Adipose tissue (tissue), 3 donors: ENCODE measurements around the gene KATNAL1. TPM values are rescaled to one million over a fixed set of nuclear protein-coding genes. Genes with fewer than 3 reads are reported as not detected.

Experiments used
- H3K27ac ChIP-seq: one replicate; pipeline ENCODE4 v1.5.1; 2013; ENCODE audit warnings: low read depth, low read length
- WGBS, 3 donors: extraction: QIAGEN DNeasy Blood & Tissue Kit; methylation state at CpG; one replicate each; pipeline ENCODE4 v1.1.7; 2013; 5-methylcytosine and 5-hydroxymethylcytosine counted together
- polyA plus RNA-seq, 3 donors: library from polyadenylated mRNA; stranded (reverse); fragments of 200-250 nt; gene quantifications; one replicate each; pipeline ENCODE4 v1.2.3, GENCODE V29; 2013
- donor health status: healthy with polysubstance abuse.
- donor health status: Bipolar disorder and iron deficiency.
- donor health status: healthy.

KATNAL1 gene
- 1 to 10 TPM; 1.2 to 8.4 (median 5.9) TPM for polyA plus RNA-seq

- no peak within 1 kb of the TSS for H3K27ac ChIP-seq
- 0 to 1% (median 1%) methylated on average over 64 to 71 of the region's 71 CpGs for whole genome bisulfite sequencing, 3 donors
These were observed at the start of gene KATNAL1 for GRCh38 chr13:30307194-30307970. Gene KATNAL1 (minus strand): TSS chr13:30307551. CDS start chr13:30283777, 23,774 bp downstream.

DNA sequence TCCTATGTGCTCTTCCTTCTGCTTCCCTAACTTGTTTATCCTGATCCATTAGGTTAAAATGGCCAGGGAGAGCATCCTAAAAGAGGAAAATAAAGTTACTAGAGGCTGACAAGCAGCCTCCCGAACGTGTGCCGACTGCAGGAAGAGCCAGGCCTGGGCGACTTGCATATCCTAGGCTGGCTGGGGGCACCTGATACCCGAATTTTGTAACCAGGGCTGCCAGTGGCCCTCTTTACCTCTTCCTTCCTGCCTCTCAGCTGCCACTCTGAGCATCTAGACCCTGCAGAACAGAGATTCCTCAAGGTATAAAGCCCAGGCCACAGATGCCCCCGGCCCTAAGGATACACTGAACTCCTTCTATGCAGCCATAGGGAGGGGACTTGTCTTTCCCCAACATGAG is 48.5 kb upstream of the KATNAL1 start:
- no peak overlapping the region for H3K27ac ChIP-seq
- 49 to 69% (median 55%) methylated on average over 6 of the region's 6 CpGs for WGBS, 3 donors

DNA sequence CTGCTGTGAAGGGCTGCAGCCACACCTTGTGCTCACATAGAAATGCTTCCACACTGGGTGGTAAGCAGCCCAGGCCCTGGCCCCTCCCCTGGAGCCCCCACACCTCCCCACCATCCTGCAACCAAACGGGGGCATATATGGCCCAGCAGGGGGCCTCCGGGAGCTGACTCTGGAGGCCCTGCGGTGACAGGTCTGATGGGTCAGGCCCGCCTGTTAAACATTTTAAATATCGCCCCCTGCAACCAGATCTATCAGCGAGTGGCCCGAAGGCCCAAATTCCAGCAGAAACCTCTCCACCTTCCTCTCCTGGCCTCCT is 48.0 kb upstream of the KATNAL1 start:
- WGBS, 3 donors: 36 to 45% (median 36%) methylated on average over 7 of the region's 7 CpGs

GRCh38 chr13:30354493-30355383 is 47.4 kb upstream of the KATNAL1 start:
- no peak overlapping the region for H3K27ac ChIP-seq
- 63 to 86% (median 76%) methylated on average over 17 of the region's 17 CpGs for WGBS, 3 donors

More for the DNA sequence above, 48.0 kb upstream of the KATNAL1 start:
- no peak overlapping the region for H3K27ac ChIP-seq

DNA sequence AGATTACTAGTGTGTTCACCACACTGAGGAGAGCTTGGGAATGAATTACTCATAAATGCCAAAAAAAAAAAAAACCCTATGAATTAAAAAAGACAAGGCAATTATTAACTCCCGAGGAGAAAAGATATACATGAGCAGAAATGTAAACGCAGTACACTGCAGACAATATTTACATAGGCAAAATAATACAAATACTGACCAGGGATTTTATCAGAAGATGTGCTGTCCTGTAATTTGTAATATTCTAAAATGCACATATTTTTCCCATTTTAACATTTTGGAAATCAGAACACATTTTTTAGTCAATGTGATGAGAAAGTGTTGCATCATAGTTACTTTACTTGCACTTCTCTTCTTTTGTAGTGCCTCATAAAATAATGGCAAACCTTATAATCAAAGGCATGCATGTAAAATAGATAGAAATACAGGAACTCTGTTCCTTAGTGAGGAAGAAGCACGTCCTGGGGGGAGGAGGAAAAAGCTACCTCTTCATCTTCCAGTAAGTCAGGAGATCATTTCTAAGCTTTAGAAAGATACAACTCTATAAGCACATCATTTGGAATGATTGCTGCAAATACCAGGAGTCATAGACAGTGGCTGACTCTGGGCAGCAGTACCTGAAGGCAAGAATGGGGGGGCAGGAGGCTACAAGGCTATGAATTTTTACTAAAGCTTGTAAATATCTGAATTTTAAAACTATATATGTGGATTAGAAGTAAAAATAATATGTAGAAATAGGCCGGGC is 46.3 kb upstream of the KATNAL1 start:
- WGBS, 3 donors: 61 to 88% (median 87%) methylated on average over 4 of the region's 4 CpGs

GRCh38 chr13:30353060-30353459 is 45.7 kb upstream of the KATNAL1 start:
- H3K27ac ChIP-seq: no peak overlapping the region
- WGBS, 3 donors: 85 to 96% (median 92%) methylated on average over 4 of the region's 4 CpGs

More for the DNA sequence above, 46.3 kb upstream of the KATNAL1 start:
- H3K27ac ChIP-seq: no peak overlapping the region

- 81 to 100% (median 98%) methylated on average over 2 of the region's 2 CpGs for WGBS, 3 donors
- no peak overlapping the region for H3K27ac ChIP-seq
These were observed 44.8 kb upstream of the KATNAL1 start for GRCh38 chr13:30352121-30352520.

GRCh38 chr13:30346789-30347167 is 39.4 kb upstream of the KATNAL1 start:
- WGBS, 3 donors: 76 to 86% (median 80%) methylated on average over 4 of the region's 4 CpGs
- H3K27ac ChIP-seq: no peak overlapping the region

- 63 to 81% (median 69%) methylated on average over 5 of the region's 5 CpGs for WGBS, 3 donors
- H3K27ac ChIP-seq: no peak overlapping the region
These were observed 38.9 kb upstream of the KATNAL1 start for GRCh38 chr13:30346153-30346788.

DNA sequence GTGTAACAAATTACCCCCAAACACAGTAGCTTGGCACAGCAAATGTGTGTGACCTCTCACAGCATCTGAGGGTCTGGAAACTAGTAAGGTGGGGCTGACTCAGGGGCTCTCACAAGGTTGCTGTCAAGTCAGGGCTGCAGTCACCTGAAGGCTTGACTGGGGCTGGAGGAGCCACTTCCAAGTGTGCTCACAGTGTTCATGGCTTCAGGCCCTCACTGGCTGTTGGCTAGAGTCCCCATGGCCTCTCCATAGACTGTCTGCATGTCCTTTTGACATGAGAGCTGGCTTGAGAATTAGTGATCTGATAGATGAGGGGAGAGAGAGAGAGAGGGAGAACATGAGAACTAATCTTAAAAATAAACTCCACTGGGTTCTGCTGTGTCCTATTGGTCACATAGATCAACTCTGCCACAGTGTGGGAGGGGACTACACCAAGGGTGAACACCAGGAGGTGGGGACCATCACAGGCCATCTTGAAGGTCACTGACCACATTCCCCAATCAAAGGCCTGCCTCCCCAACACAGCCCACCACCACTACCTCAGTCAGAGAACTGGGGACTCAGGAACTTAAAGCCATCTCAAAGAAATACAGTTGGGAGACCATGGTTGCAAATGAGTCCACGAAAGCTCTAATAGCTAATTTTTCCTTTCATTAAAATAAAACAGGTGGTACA is 38.2 kb upstream of the KATNAL1 start:
- H3K27ac ChIP-seq: no peak overlapping the region
- WGBS, 3 donors: 88 to 97% (median 95%) methylated on average over 1 of the region's 1 CpG

- WGBS, 3 donors: 34 to 54% (median 39%) methylated on average over 9 of the region's 9 CpGs
- no peak overlapping the region for H3K27ac ChIP-seq
These were observed 34.6 kb upstream of the KATNAL1 start for GRCh38 chr13:30341815-30342570.

GRCh38 chr13:30340331-30341250 is 33.2 kb upstream of the KATNAL1 start:
- WGBS, 3 donors: 45 to 63% (median 48%) methylated on average over 10 of the region's 10 CpGs
- no peak overlapping the region for H3K27ac ChIP-seq

GRCh38 chr13:30339738-30340330 is 32.5 kb upstream of the KATNAL1 start:
- no peak overlapping the region for H3K27ac ChIP-seq
- WGBS, 3 donors: 52 to 64% (median 58%) methylated on average over 12 of the region's 12 CpGs

GRCh38 chr13:30338952-30339351 is 31.6 kb upstream of the KATNAL1 start:
- no peak overlapping the region for H3K27ac ChIP-seq
- 88 to 91% (median 89%) methylated on average over 3 of the region's 3 CpGs for WGBS, 3 donors

DNA sequence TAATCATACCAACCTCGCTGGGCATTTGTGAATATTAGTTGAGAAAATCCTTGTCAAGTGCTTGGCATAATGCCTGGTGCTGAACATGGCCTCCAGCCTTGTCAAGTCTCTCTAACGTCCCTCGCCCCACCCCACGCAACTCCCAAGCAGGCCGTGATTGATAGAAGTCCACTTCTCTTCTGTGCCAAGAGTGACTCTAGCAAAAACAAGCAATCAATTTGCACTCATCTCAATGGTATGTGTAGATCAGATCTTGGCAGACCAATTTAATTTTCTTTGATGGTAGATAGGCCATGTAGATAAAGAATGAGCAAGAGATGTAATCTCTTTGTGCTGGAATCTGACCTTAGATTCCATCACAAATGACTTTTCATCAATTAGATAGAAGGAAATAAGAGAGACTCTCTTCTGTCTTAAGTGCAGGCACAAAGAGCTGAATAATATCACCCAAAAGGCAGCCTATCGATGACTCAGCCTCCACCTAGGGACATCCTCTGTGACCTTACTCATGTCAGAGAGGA is 31.0 kb upstream of the KATNAL1 start:
- 69 to 79% (median 71%) methylated on average over 6 of the region's 6 CpGs for WGBS, 3 donors

More for the DNA sequence above, 31.0 kb upstream of the KATNAL1 start:
- H3K27ac ChIP-seq: no peak overlapping the region
